Activated naive CD4-positive, alpha-beta T cell treated with anti-CD3 and anti-CD28 coated beads, Interleukin-2, amount 50 U/mL, for 72 hours (primary cell): Measurements from ENCODE around the gene DDX56. TPM values are rescaled to one million over a fixed set of nuclear protein-coding genes. Genes with fewer than 3 reads are reported as not detected.
A peak's percentile ranks its signal among the peaks of the same experiment; 100 is the strongest.
"Not testable (repeated sequence)": the region's sequence is repeated elsewhere in the genome, so short reads cannot be mapped to it uniquely, and the experiment has no call there.

ENCODE experiments used
- ATAC-seq, 2 donors: fragments of 150-1000 bp; cut with Tn5 transposase; 2 replicates each; pipeline ENCODE4 v1.10.0; 2021; ENCODE audit warnings: mild to moderate bottlenecking in 2 of 2, moderate library complexity in 2 of 2
- DNase-seq, 2 donors: peaks; one replicate each; pipeline ENCODE4 v3.0.0; 2021 to 2022; ENCODE audit warnings: low spot score in 2 of 2
- H3K27ac Mint-ChIP-seq, 2 donors: one replicate each; pipeline ENCODE4 v1.8.0; 2022; ENCODE audit warnings: mild to moderate bottlenecking in 2 of 2, mixed read lengths in 2 of 2
- H3K36me3 Mint-ChIP-seq, 2 donors: one replicate each; pipeline ENCODE4 v1.8.0; 2022; ENCODE audit warnings: mixed read lengths in 2 of 2
- H3K9me3 Mint-ChIP-seq, 2 donors: one replicate each; pipeline ENCODE4 v1.8.0; 2022; ENCODE audit warnings: mixed read lengths in 2 of 2
- total RNA-seq, 2 donors: library from RNA; stranded (reverse); gene quantifications; one replicate each; pipeline ENCODE4 v1.2.3, GENCODE V29; 2022

Gene DDX56
- total RNA-seq, 2 donors from 2014 or later: 83.4 to 92.7 TPM

DNA sequence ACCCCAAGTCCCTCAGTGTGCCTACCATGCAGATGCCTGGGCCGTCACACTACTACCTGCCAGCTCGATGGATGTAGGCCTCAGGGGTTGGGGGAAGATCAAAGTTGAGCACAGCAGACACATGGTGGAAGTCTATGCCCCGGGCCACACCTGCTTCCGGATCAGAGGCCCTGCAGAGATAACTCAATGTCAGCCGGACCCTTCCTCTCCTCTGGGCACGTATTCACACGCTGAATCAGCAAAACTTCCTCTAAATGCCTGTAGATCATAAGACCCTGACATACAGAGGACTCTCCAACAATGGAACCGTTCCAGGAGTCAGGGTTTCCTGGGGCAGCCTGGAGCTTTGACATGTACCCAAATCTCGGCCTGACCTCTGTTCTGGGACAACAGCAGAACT, 3.7 kb downstream of the DDX56 start:
- ATAC-seq: no peak
- DNase-seq: no peak
- Mint-ChIP-seq H3K36me3 (peaks cover 51 to 68% of the 10 kb centered on the region in 2 donors), H3K9me3 (no peaks in the 10 kb centered on the region), H3K27ac (peak overlapping the region in 1 of 2 donors; percentile 36)

DNA sequence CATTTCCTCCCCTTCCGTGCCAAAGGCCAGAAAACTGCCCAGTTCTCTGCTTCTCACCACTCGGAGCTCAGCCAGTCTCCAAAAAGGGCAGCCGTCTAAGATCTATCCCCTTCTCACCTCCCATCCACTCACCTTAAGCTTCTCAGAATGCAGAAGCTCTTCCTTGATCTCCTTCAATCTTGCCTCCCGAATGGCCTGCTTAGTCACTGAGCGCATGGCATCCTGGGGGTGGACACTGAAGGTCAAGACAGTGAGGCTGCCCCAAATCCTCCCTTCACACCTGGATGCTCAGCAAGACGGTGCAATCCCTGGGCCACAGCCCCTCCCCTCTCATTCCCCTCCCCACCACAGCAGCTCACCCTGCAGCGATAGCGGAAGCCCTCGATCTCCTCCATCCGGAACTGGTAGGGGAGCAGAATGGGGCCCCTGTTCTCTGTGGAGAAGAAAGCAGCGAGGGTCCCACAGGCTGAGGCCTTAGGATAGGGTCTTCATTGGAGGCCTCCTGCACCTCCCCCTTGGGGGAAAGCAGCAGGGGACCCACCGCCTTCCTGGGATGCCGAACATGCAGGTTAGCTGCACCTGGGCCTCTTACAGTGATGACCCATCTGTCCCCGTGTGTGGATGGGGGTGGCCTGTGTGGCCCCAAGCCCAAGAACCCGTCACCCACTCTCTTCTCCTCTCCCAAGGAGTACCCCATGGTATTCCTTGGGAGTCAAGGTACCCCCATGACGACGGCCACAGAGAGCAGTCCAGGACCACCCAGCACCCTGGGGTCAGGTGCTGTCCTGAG, 4.7 kb downstream of the DDX56 start:
- Mint-ChIP-seq H3K9me3 (no peaks in the 10 kb centered on the region), H3K36me3 (peaks cover 43 to 61% of the 10 kb centered on the region in 2 donors), H3K27ac (peak overlapping the region; percentile 36 to 91)
- ATAC-seq (no peak), DNase-seq (no peak)

DNA sequence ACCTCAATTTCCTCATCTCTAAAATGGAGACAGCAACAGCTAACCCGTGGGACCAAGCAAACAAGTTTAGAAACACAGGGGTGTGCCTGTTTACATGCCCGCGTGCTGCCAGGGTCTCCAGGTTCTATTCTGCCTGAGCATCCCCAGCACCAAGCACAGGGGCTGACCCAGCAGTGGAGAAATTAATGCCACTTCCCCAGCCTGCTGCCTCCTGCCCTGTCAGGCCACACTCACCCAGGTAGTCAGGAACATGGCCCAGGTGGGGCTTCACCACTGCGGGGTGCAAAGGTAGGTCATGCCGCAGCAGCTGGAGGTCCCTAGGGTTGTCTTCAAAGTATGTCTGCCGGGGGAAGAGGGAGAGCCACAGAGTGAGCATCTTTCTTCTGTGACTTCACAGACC, 5.8 kb downstream of the DDX56 start:
- Mint-ChIP-seq H3K27ac (peak overlapping the region; percentile 22 to 36), H3K9me3 (no peaks in the 10 kb centered on the region), H3K36me3 (peaks cover 32 to 50% of the 10 kb centered on the region in 2 donors)
- ATAC-seq (no peak), DNase-seq (no peak)

DNA sequence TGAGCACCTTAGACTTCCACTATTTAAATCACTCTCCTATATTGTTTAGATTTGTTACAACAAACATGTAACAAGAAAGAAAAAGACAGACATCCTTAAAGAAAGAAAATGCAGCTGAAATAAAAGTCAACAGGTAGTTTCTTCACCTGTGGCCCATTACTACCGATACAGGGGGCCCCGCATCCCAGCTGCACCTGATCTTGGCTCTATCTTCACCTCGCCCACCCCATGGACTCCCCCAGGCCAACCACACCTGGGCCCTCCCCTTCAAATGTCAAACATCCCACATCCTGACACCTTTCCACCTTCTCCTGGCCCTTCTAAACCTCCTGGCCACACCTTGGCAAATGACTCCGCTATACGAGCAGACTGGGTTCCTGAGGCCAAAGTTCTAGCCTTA, 7.0 kb downstream of the DDX56 start:
- H3K36me3 Mint-ChIP-seq: peaks cover 24 to 39% of the 10 kb centered on the region in 2 donors
- H3K27ac Mint-ChIP-seq: peak overlapping the region in 1 of 2 donors; percentile 36
- DNase-seq (no peak), ATAC-seq (no peak)
- no peaks in the 10 kb centered on the region for H3K9me3 Mint-ChIP-seq

DNA sequence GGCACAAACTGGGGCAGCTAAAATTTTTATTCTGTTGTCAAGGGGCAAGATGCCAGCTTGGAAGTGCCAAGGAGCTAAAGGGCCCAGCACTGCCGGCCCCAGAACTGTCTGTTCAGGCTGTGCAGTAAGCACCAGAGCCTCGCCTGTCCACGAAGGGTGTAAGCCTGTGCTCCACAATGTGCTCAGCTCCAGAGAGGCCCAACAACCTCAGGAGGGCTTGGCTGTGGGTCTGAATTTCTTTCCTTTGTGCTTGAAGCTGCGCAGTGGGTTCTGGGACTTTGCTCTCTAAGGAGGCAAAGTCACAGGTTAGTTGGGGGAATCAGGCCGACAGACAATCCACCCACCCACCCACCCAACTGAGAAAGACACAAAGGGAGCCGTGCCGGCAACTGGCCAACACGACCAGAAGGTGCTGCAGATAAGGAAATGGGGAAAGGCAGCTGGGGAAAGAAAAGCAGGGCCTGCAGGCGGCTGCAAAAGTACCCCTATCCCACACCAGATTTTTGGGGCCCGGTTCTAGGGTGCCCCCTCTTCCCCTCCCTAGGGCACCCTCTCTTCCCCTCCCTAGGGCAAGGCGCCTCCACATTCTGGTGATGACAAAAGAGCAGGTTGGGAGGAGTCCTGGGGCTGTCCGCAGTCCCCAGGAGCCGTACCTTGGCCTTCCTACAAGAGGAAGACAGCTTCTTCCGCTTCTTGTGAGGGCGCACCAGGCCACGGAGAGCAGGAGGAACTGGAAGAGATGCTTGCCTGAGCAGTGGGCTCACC, 7.7 kb downstream of the DDX56 start:
- no peak for DNase-seq
- H3K27ac Mint-ChIP-seq: peak overlapping the region; percentile 19 to 89
- ATAC-seq: peak; percentile 38 to 56
- no peaks in the 10 kb centered on the region for H3K9me3 Mint-ChIP-seq
- peaks cover 17 to 32% of the 10 kb centered on the region in 2 donors for H3K36me3 Mint-ChIP-seq

DNA sequence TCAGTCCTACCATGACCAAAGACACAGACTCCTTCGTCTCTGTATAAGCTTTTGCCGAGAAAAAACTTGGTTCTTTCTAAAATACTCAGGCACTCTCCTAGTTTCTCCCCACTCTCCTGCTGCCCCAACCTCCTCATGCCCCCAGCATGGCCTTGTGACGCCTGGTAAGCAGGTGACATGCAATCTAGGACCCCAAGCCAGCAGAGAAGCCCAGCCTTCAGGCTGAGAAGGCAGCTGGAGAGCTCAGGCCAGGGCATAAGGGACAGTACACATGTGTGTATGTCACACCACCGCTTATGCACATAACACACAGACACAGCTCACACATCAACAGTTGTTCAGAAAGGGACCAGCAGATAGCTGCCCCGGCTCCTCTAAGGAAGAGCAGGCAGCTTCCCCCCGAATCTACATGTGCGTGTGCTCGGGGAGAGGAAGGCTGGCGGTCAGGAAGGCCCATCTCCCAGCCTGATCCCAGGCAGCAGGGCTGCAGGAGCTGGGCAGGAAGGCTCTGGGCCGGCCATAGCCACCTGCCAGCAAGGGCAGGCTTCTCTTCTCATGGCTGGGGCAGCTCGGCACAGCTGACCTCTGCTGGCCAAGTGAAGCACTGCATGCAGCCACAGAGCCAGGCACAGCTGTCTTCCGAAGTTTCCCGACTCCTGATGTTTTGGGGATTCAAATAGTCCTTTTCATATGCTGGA, 8.5 kb downstream of the DDX56 start:
- ATAC-seq (peak; percentile 80 to 82), DNase-seq (peak in 1 of 2 donors; percentile 74)
- H3K9me3 Mint-ChIP-seq: no peaks in the 10 kb centered on the region
- peak overlapping the region; percentile 19 to 89 for H3K27ac Mint-ChIP-seq
- peaks cover 17 to 28% of the 10 kb centered on the region in 2 donors for H3K36me3 Mint-ChIP-seq

DNA sequence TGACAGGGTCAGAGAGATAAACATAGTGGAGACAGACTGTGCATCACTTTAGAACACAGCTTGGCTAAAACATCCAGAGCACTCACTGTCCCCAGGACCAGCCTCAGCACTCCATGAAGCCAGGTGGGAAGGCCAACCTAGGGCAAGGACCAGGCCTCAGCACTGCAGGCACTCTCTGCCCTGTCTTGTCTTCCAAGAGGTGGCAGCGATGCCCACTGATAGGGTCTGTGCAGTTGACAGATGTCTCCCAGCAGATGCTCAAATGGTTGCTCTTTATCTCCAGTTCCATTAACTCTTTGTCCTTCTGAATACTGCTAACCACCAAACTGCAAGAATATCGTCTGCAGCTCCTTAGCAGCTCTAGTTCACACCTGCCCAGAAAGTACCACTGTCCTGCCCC, 9.1 kb downstream of the DDX56 start:
- Mint-ChIP-seq H3K27ac (peak overlapping the region; percentile 19 to 89), H3K9me3 (no peaks in the 10 kb centered on the region), H3K36me3 (peaks cover 13 to 24% of the 10 kb centered on the region in 2 donors)
- DNase-seq: no peak
- no peak for ATAC-seq

DNA sequence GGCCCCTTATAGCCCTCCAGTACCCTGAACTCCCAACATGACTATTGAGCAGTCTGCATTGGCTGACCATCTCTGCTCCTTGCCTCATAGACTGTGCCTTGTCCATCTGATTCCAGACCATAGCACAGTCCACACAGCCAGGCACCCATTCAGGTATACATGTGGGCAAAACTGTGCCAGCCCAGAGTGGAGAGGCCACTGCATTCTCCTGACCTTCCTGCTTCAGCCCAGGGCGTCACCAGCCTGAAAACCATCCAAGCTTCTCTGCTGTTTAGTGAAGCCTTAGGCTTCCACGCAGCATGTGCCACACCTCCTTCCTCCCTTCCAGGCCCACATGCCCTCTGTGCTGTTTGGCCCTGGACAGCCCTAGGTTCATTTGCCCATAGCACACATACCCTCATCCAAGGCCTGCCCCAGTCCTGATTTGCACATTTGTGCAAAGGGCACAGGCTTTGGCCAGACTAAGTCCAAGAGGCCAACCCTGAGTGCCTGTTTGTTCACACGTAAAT, 10.5 kb downstream of the DDX56 start:
- ATAC-seq (no peak), DNase-seq (no peak)
- Mint-ChIP-seq H3K9me3 (no peaks in the 10 kb centered on the region), H3K27ac (peak overlapping the region in 1 of 2 donors; percentile 74), H3K36me3 (peaks cover 10 to 13% of the 10 kb centered on the region in 2 donors)

DNA sequence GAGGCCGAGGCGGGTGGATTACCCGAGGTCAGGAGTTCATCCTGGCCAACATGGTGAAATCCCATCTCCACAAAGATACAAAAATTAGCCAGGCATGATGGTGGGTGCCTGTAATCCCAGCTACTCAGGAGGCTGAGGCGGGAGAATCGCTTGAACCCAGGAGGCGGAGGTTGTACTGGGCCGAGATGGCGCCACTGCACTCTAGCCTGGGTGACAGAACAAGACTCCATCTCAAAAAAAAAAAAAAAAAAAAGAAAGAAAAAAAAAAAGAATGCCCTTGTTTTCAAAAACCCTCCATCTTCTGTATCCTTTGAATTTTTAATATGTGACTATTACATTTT, 11.1 kb downstream of the DDX56 start:
- Mint-ChIP-seq H3K27ac (peak overlapping the region in 1 of 2 donors; percentile 72), H3K36me3 (peaks cover 7 to 11% of the 10 kb centered on the region in 2 donors)
- not testable (repeated sequence) for DNase-seq, ATAC-seq, H3K9me3 Mint-ChIP-seq

DNA sequence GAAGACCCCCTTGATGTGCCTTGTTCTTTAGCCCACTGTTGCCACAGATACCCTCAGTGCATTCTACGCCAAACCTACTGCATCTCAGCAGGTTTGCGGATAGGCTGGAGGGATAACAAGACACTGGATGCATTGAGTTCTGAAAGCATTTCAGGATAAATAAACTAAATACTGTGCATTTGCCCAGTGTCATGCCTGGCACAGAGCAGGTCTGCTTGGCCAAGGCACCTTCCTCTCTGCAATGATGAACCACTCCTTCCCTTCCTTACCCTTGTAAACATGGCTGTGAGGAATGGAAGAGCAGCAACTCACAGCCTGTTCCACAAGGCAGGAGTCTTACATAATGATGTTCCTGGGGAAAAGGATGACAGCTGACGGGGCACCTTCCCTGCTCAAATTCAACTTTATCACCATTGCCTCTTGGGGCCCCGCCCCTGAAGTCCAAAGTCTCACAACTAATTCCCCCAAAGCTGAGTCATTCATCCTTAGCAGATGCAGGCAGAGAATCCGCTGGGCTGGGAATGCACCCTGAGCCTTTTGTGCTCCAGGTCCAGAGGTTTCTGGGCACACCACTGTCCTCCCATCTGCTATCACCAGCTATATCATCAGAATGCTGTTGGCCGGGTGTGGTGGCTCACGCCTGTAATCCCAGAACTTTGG, 11.6 kb downstream of the DDX56 start:
- DNase-seq (no peak), ATAC-seq (no peak)
- Mint-ChIP-seq H3K9me3 (no peaks in the 10 kb centered on the region), H3K27ac (peak overlapping the region in 1 of 2 donors; percentile 72), H3K36me3 (peaks cover 5 to 7% of the 10 kb centered on the region in 2 donors)

DNA sequence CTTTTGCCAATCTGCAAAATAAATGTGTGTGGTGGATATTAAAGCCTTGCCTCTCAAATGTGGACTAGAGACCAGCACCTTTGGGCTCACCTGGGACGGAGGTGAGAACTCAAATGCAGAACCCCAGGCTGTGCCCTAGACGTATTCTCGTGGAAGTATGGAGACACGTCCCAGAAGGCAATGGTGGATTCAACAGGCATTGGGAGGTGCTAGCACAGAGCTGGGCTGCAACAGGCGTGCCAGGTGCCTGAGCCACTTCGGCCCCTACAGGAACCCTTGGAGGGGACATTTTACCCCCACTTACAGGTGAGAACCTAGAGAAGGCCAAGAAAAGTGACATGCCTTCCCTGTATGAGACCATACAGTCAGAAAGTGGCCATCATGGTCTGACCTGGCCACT, 12.2 kb downstream of the DDX56 start:
- Mint-ChIP-seq H3K36me3 (peaks cover 5 to 7% of the 10 kb centered on the region in 2 donors), H3K9me3 (no peaks in the 10 kb centered on the region), H3K27ac (peak overlapping the region in 1 of 2 donors; percentile 54)
- no peak for DNase-seq
- ATAC-seq: no peak

DNA sequence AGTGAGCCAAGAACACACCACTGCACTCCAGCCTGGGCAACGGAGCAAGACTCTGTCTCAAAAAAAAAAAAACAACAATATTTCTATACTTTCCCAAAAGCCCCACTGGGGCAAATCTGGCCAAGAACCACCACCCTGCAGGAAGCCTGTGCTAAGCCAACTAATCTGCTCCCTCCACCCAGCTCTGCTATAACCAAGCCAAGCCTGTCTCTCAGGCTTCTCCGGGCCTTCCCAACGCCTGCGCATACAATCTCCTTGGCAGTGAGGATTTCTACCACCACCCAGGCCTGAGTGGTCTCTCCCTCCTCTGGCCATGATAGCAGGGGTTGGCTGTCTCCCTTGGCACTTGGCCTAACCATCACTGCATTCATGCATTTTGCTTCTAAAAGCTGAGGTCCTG, 14.2 kb downstream of the DDX56 start:
- peak in 1 of 2 donors; percentile 17 for ATAC-seq

DNA sequence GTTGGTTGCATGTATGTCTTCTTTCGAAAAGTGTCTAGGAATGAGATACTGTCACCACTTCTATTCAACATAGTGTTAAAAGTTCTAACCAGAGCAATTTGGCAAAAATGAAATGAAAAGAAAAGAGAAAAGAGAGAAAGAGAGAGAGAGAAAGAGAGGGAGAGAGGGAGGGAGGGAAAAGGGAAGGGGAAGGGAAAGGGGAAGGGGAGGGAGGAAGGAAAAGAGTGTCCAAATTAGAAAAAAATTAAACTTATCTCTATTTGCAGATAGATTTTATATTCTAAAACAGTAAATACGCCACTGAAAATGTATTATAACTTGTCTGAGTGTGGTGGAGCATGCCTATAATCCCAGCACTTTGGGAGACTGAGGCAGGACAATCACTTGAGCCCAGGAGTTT, 16.2 kb downstream of the DDX56 start:
- peak overlapping the region in 1 of 2 donors; percentile 55 for H3K27ac Mint-ChIP-seq
- no peak for DNase-seq

More for the DNA sequence above, 14.2 kb downstream of the DDX56 start:
- H3K36me3 Mint-ChIP-seq: no peaks in the 10 kb centered on the region
- no peak for DNase-seq
- no peaks in the 10 kb centered on the region for H3K9me3 Mint-ChIP-seq
- H3K27ac Mint-ChIP-seq: peak overlapping the region; percentile 9 to 54

DNA sequence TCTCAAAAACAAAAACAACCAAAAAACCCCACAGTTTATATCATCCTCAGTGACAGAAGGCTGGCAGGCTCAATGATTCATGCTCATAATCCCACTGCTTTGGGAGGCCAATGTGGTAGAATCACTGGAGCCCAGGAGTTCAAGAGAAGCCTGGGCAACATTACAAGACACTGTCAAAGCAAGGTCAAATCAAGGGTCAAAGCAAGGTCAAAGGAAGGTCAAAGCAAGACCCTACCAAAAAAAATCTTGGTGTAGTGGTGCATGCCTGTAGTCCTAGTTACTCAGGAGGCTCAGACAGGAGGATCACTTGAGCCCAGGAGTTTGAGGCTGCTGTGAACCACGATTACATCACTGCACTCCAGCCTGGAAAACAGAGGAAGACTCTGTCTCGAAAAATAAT, 18.4 kb downstream of the DDX56 start:
- Mint-ChIP-seq H3K27ac (no peak overlapping the region), H3K9me3 (no peaks in the 10 kb centered on the region), H3K36me3 (no peaks in the 10 kb centered on the region)
- DNase-seq (no peak), ATAC-seq (no peak)

More for the DNA sequence above, 16.2 kb downstream of the DDX56 start:
- Mint-ChIP-seq H3K9me3 (no peaks in the 10 kb centered on the region), H3K36me3 (no peaks in the 10 kb centered on the region)
- ATAC-seq: no peak

DNA sequence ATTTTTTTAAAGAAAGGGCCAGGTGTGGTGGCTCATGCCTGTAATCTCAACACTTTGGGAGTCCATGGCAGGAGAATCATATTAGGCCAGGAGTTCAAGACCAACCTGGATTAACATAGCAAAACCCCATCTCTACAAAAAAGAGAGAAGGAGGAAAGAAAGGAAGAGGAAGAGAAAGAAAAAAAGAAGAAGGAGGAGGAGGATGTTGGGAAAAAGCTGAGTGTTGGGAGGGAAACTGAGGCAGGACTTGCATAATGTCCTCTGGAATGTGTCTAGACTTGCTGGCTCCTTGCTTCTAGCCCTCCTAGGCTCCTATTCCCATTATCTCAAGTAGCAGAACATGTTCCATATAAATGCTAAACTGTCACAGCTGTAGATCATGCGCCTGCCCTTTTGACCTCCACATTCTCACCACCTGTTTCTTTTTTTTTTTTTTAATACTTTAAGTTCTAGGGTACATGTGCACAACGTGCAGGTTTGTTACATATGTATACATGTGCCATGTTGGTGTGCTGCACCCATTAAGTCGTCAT, 21.2 kb downstream of the DDX56 start:
- H3K36me3 Mint-ChIP-seq, H3K27ac Mint-ChIP-seq, H3K9me3 Mint-ChIP-seq, DNase-seq, ATAC-seq: not testable (repeated sequence)

DNA sequence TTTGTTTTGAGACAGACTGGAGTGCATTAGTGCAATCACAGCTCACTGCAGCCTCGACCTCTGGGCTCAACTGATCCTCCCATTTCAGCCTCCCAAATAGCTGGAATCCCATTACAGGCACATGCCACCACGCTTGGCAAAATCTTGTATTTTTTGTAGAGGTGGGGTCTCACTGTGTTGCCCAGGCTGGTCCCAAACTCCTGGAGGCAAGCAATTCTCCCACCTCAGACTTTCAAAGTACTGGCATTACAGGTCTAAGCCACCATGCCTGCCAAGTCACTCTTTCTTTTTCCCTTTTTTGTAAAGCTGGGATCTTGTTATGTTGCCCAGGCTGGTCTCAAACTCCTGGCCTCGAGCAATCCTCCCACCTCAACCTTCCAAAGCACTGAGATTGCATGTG, 24.3 kb downstream of the DDX56 start:
- no peaks in the 10 kb centered on the region for H3K9me3 Mint-ChIP-seq
- ATAC-seq (no peak), DNase-seq (no peak)
- H3K27ac Mint-ChIP-seq: no peak overlapping the region
- H3K36me3 Mint-ChIP-seq: no peaks in the 10 kb centered on the region
